Measurements from ENCODE around the gene UBASH3A.
"Not testable (repeated sequence)": the region's sequence is repeated elsewhere in the genome, so short reads cannot be mapped to it uniquely, and the experiment has no call there.

UBASH3A gene

DNA sequence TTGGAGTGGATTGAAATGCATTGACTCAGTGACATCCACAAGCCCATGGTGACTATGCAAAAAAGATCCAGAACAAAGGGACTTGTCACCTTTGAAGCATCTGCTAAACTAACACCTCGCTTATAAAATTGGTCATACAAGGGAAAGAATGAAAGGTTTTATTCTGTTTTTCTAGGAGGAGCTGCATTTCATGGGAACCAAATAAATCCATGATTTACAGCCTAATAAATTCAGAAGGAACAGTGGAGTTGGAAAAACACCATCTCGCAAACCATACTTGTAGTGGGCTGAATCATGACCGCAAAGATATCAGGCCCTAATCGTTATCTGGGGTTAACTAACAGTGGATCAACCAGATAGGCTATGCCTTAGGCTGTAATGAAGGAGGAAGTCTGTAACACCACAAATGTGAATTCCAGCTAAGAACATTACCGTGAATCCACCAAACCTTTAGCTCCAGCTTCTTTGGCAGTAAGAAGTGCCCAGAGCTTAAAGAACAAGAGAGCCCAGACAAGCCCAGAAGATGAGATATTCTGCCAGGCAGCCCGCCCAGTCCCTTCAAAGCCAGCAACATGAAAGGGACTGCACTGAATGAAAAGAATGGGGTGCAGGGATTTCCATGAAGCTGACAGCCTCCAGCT is 64.9 kb downstream of the UBASH3A start:
- H3K4me1 ChIP-seq (ENCODE audit: control insufficient read depth, insufficient read depth, low read length, poor library complexity, severe bottlenecking), result peaks cover 1% of the 10 kb centered on the region
- 90 to 100% methylated on average over 2 to 5 of the region's 6 CpGs for WGBS, 2 experiments (ENCODE audit: insufficient coverage in 2 of 2)
- H3K36me3 ChIP-seq (ENCODE audit: control insufficient read depth, insufficient read depth, low read length), result no peaks in the 10 kb centered on the region
- no peak overlapping the region for H3K27ac ChIP-seq (ENCODE audit: low read depth, low read length, severe bottlenecking)
- H3K4me3 ChIP-seq (ENCODE audit: extremely low read depth, insufficient read depth, low read length, poor library complexity, severe bottlenecking), result no peak overlapping the region
- no peaks in the 10 kb centered on the region for H3K9me3 ChIP-seq (ENCODE audit: control insufficient read depth, low read length)

DNA sequence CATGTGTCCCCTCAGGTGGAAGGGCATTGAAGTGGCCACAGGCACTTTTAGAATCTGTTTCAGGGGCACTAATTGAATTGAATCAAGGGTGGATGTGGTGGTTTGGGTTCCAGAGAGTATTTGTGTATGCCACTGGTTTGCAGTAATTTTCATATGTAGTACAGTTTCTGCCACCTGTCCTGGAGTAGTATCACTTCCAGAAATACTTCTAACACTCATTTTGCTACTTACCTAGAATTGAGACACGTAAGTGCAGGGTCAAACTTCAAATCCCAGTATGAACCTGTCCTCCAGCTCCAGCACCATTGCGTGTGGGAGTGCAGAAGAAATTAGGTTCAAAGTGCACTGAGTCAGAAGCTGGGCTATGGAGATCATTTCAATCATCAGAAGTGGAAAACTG is 65.6 kb downstream of the UBASH3A start:
- Histone ChIP-seq H3K36me3 (ENCODE audit: control insufficient read depth, insufficient read depth, low read length) (no peaks in the 10 kb centered on the region), H3K4me1 (ENCODE audit: control insufficient read depth, insufficient read depth, low read length, poor library complexity, severe bottlenecking) (peaks cover 8% of the 10 kb centered on the region), H3K4me3 (ENCODE audit: extremely low read depth, insufficient read depth, low read length, poor library complexity, severe bottlenecking) (no peak overlapping the region), H3K27ac (ENCODE audit: low read depth, low read length, severe bottlenecking) (no peak overlapping the region), H3K9me3 (ENCODE audit: control insufficient read depth, low read length) (no peaks in the 10 kb centered on the region)
- WGBS, 2 experiments (ENCODE audit: insufficient coverage in 2 of 2), result 80 to 85% methylated on average over 1 to 2 of the region's 2 CpGs

DNA sequence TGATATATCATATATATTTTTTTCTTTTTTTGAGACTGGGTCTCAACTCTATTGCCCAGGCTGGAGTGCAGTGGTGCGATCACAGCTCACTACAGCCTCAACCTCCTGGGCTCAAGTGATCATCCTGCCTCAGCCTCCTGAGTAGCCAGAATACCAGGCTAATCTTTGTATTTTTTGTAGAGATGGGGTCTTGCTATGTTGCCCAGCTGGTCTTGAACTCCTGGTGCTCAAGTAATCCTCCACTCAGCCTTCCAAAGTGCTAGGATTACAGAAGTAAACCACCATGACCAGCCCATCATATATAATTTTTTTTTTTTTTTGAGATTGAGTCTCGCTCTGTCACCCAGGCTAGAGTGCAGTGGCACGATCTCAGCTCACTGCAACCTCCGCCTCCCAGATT is 66.0 kb downstream of the UBASH3A start:
- not testable (repeated sequence) for H3K36me3 ChIP-seq (ENCODE audit: control insufficient read depth, insufficient read depth, low read length); H3K4me3 ChIP-seq (ENCODE audit: extremely low read depth, insufficient read depth, low read length, poor library complexity, severe bottlenecking); H3K4me1 ChIP-seq (ENCODE audit: control insufficient read depth, insufficient read depth, low read length, poor library complexity, severe bottlenecking); H3K27ac ChIP-seq (ENCODE audit: low read depth, low read length, severe bottlenecking); H3K9me3 ChIP-seq (ENCODE audit: control insufficient read depth, low read length)
- 100% methylated on average over 1 of the region's 4 CpGs for whole genome bisulfite sequencing, 2 experiments (ENCODE audit: insufficient coverage in 2 of 2)

DNA sequence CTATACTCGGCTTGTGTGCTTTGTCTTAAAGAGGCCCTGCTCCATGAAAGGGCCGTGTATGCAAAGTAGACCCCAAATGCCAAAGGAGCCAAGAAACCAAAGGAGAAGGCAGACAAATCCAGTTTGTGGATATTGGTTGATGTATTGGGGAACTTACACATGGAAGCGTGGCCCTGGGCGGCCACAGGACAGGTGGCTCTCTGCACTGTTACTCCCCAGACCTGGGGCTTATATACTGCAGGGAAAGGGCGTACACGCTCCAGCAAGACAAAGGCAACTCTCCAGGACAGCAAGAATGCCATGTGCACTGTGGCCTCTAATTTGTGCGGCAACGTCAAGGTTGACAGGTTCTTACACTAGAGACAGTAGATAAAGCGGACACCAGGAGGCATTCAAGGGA is 67.5 kb downstream of the UBASH3A start:
- Histone ChIP-seq H3K4me3 (ENCODE audit: extremely low read depth, insufficient read depth, low read length, poor library complexity, severe bottlenecking) (no peak overlapping the region), H3K9me3 (ENCODE audit: control insufficient read depth, low read length) (no peaks in the 10 kb centered on the region), H3K4me1 (ENCODE audit: control insufficient read depth, insufficient read depth, low read length, poor library complexity, severe bottlenecking) (peaks cover 9% of the 10 kb centered on the region), H3K27ac (ENCODE audit: low read depth, low read length, severe bottlenecking) (no peak overlapping the region), H3K36me3 (ENCODE audit: control insufficient read depth, insufficient read depth, low read length) (no peaks in the 10 kb centered on the region)
- WGBS, 2 experiments (ENCODE audit: insufficient coverage in 2 of 2), result 90 to 95% methylated on average over 8 to 9 of the region's 9 CpGs

DNA sequence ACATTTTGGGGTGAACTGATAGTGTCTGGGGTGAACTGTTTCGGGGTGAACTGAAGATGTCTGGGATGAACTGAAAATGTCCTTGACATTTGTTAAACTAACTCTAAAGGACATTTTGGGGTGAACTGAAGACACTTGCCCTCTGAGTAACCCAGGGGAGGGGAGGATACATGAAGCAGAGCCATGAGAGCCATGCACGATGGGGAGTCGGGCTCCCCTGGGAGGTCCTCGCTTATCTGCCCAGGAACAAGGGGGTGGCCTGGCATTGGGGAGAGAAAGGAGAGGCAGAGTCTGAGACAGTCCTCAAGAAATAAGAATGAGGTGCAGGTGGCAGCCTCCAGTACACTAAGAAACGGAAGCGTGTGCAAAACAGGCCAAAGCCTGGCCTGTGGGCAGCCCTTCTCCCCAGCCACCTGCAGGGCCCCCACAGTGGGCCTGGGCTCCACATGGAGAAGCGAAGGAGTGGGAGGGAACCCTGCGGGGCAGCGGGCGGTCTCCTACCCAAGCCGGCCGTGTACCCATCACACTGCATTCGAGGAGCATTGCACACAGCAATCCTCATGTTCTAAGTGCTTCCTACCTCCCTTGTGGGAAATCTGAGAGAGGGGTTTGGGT is 68.1 kb downstream of the UBASH3A start:
- Histone ChIP-seq H3K27ac (ENCODE audit: low read depth, low read length, severe bottlenecking) (no peak overlapping the region), H3K4me1 (ENCODE audit: control insufficient read depth, insufficient read depth, low read length, poor library complexity, severe bottlenecking) (peaks cover 9% of the 10 kb centered on the region), H3K36me3 (ENCODE audit: control insufficient read depth, insufficient read depth, low read length) (no peaks in the 10 kb centered on the region), H3K4me3 (ENCODE audit: extremely low read depth, insufficient read depth, low read length, poor library complexity, severe bottlenecking) (no peak overlapping the region), H3K9me3 (ENCODE audit: control insufficient read depth, low read length) (no peaks in the 10 kb centered on the region)
- 91 to 94% methylated on average over 6 to 8 of the region's 13 CpGs for WGBS, 2 experiments (ENCODE audit: insufficient coverage in 2 of 2)

DNA sequence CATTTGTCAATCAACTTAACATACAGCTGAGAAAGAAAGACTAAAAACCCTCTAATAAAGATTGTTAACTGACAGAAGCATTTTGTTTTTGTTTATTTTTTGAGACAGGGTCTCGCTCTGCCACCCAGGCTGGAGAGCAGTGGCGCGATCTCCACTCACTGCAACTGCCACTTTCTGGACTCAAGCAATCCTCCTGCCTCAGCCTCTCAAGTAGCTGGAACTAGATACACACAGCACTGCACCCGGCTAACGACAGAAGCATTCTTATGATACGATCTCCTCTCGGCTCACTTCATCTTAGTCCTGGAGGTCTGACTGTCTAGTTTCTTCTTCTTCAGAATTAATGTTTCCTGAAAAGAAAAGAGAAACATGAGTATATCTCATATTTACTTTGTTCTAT is 68.8 kb downstream of the UBASH3A start:
- no peaks in the 10 kb centered on the region for H3K36me3 ChIP-seq (ENCODE audit: control insufficient read depth, insufficient read depth, low read length)
- no peak overlapping the region for H3K27ac ChIP-seq (ENCODE audit: low read depth, low read length, severe bottlenecking)
- WGBS, 2 experiments (ENCODE audit: insufficient coverage in 2 of 2), result 86 to 87% methylated on average over 6 of the region's 7 CpGs
- no peaks in the 10 kb centered on the region for H3K9me3 ChIP-seq (ENCODE audit: control insufficient read depth, low read length)
- peaks cover 9% of the 10 kb centered on the region for H3K4me1 ChIP-seq (ENCODE audit: control insufficient read depth, insufficient read depth, low read length, poor library complexity, severe bottlenecking)
- H3K4me3 ChIP-seq (ENCODE audit: extremely low read depth, insufficient read depth, low read length, poor library complexity, severe bottlenecking), result no peak overlapping the region

DNA sequence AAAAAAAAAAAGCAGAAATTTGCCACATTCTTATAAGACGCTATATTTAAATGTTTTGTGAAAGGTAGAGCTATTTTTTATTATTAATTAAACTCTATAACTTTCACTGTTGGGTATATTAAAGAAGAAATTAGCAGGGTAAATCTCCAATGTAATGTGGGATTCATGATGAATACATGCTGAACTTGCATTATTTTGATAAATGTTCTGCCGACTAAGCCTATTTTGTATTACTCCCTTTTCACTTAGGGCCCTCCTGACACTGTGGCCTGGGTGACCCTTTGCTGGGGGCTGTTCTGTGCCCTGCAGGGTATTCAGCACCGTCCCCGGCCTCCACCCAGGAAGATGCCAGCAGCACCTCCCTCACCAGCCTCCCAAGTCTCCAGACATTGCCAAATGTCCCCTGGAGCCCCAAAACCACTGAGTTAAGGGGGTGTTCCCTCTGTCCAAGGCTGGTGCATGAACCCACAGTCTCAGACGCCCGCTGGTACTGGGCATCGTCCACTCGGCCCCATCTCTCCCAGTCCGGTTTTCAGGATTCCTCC is 69.9 kb downstream of the UBASH3A start:
- Histone ChIP-seq H3K4me1 (ENCODE audit: control insufficient read depth, insufficient read depth, low read length, poor library complexity, severe bottlenecking) (peaks cover 9% of the 10 kb centered on the region), H3K27ac (ENCODE audit: low read depth, low read length, severe bottlenecking) (no peak overlapping the region), H3K36me3 (ENCODE audit: control insufficient read depth, insufficient read depth, low read length) (no peaks in the 10 kb centered on the region), H3K9me3 (ENCODE audit: control insufficient read depth, low read length) (no peaks in the 10 kb centered on the region), H3K4me3 (ENCODE audit: extremely low read depth, insufficient read depth, low read length, poor library complexity, severe bottlenecking) (no peak overlapping the region)
- WGBS, 2 experiments (ENCODE audit: insufficient coverage in 2 of 2), result 80 to 86% methylated on average over 6 to 7 of the region's 9 CpGs

DNA sequence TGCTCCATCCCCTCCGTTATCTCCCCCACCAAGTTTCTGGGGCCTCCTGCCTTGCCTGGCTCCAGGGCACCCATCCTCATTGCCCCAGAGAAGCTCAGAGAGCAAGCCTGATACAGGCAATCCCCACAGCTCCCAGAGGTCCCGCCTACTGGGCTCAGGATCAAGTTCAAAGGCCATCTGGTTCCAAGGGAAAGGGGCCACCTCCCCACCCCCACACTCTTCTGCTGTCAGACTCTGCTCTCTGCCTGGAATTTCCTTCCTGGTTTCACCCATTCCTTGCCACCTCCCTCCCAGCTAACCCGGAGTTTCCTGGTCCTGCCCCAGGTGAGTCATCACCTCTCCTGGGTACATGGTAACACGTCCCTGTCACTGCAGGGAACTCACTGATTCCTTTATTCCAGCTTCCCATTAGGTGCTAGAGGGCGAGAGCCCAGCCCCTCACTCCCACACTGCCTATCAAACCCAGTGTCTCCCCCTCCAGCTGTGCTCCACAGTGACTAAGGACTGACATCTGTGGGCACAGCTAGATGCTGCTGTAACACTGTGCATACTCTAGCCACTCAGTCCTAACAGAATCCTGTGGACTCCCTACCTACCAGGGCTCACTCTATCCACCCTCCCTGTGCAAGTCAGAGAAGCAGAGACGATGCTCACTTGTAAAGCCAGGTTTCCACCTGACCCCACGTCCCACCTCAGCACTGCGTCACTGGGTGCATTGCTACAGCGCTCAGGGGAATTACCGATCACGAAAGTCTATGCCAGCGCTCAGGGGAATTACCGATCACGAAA is 70.5 kb downstream of the UBASH3A start:
- Histone ChIP-seq H3K36me3 (ENCODE audit: control insufficient read depth, insufficient read depth, low read length) (no peaks in the 10 kb centered on the region), H3K4me3 (ENCODE audit: extremely low read depth, insufficient read depth, low read length, poor library complexity, severe bottlenecking) (no peak overlapping the region), H3K9me3 (ENCODE audit: control insufficient read depth, low read length) (no peaks in the 10 kb centered on the region), H3K4me1 (ENCODE audit: control insufficient read depth, insufficient read depth, low read length, poor library complexity, severe bottlenecking) (peaks cover 9% of the 10 kb centered on the region), H3K27ac (ENCODE audit: low read depth, low read length, severe bottlenecking) (no peak overlapping the region)
- WGBS, 2 experiments (ENCODE audit: insufficient coverage in 2 of 2), result 72 to 73% methylated on average over 12 to 13 of the region's 14 CpGs

DNA sequence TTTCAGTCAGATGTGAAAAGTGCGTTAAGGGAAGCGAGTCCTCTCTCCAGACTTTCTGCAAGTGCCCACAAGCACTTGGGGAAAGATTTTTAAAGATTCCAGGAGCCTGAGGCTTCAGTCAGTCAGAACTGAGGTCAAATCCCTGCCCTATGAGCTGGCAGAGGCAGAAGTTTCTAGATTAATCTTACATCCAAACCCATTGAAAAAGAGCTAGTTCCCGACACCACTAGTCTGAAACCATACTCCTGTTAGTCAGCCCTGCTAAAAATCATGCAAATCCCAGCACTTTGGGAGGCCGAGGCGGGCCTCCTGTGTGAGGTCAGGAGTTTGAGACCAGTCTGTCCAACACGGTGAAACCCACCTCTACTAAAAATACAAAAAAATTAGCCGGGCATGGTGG is 71.3 kb downstream of the UBASH3A start:
- Histone ChIP-seq H3K4me1 (ENCODE audit: control insufficient read depth, insufficient read depth, low read length, poor library complexity, severe bottlenecking) (peaks cover 9% of the 10 kb centered on the region), H3K4me3 (ENCODE audit: extremely low read depth, insufficient read depth, low read length, poor library complexity, severe bottlenecking) (no peak overlapping the region), H3K27ac (ENCODE audit: low read depth, low read length, severe bottlenecking) (no peak overlapping the region), H3K9me3 (ENCODE audit: control insufficient read depth, low read length) (no peaks in the 10 kb centered on the region), H3K36me3 (ENCODE audit: control insufficient read depth, insufficient read depth, low read length) (no peaks in the 10 kb centered on the region)
- 77 to 89% methylated on average over 4 to 6 of the region's 7 CpGs for WGBS, 2 experiments (ENCODE audit: insufficient coverage in 2 of 2)

DNA sequence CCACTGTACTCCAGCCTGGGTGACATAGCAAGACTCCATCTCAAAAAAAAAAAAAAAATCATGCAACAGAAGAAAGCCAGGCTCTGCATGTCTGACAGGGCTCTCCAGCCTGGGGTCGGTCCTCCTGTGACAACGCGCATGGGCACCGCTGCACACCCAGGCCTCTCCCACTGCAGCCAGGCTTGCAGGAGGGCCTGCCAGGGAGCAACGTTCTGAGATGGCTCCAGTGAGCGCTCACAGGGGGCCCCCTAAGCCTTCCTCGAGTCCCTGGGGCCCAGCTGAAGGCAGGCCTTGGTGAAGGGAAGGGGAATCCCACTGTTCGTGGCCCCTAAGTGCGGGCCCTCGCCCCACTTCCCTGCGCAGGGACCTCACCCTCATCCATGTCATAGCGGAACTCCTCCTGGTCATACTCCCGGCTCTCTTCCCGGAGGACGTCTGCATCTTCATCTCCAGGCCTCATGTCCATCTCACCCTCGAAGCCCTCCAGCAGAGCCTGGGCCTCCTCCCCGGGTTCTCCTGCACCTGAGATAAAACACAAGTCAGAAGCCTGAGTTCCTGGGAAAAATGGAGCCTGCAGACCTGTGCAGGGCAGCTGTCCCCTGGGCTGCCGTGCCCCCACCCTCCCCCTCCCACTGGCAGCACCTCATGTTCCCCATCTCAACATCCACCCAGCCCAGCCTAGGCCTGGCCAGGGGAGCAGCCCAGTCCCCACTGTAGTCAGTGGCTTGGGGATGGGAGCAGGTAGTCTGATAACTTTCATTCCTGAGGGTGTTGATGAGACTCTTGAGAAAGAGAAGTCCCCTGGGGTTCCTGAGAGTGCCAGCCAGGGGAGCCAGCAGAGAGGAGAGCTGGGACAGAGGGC is 72.1 kb downstream of the UBASH3A start:
- Histone ChIP-seq H3K4me1 (ENCODE audit: control insufficient read depth, insufficient read depth, low read length, poor library complexity, severe bottlenecking) (peaks cover 9% of the 10 kb centered on the region), H3K9me3 (ENCODE audit: control insufficient read depth, low read length) (no peaks in the 10 kb centered on the region), H3K4me3 (ENCODE audit: extremely low read depth, insufficient read depth, low read length, poor library complexity, severe bottlenecking) (no peak overlapping the region), H3K27ac (ENCODE audit: low read depth, low read length, severe bottlenecking) (no peak overlapping the region), H3K36me3 (ENCODE audit: control insufficient read depth, insufficient read depth, low read length) (no peaks in the 10 kb centered on the region)
- WGBS, 2 experiments (ENCODE audit: insufficient coverage in 2 of 2), result 86 to 96% methylated on average over 13 to 16 of the region's 18 CpGs

Data from mesodermal cell (in vitro differentiated cells).